Measurements from ENCODE around the gene ACER3. TPM values are rescaled to one million over a fixed set of nuclear protein-coding genes. Genes with fewer than 3 reads are reported as not detected.

The ACER3 gene
- polyA plus RNA-seq, 1 donor from 2014 or later = 14.9 TPM

DNA sequence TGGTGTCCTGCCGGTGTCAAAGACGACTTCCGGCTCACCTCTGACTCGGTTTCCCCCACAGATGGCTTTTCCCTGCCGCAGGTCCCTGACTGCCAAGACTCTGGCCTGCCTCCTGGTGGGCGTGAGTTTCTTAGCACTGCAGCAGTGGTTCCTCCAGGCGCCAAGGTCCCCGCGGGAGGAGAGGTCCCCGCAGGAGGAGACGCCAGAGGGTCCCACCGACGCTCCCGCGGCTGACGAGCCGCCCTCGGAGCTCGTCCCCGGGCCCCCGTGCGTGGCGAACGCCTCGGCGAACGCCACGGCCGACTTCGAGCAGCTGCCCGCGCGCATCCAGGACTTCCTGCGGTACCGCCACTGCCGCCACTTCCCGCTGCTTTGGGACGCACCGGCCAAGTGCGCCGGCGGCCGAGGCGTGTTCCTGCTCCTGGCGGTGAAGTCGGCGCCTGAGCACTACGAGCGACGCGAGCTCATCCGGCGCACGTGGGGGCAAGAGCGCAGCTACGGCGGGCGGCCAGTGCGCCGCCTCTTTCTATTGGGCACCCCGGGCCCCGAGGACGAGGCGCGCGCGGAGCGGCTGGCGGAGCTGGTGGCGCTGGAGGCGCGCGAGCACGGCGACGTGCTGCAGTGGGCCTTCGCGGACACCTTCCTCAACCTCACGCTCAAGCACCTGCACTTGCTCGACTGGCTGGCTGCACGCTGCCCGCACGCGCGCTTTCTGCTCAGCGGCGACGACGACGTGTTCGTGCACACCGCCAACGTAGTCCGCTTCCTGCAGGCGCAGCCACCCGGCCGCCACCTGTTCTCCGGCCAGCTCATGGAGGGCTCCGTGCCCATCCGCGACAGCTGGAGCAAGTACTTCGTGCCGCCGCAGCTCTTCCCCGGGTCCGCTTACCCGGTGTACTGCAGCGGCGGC, 179.0 kb downstream of the ACER3 start:
- peaks cover 18% of the 10 kb centered on the region for H3K27me3 ChIP-seq (ENCODE audit: insufficient read depth, low read depth, low read length)
- H3K36me3 ChIP-seq (ENCODE audit: insufficient read depth, low read length) = no peaks in the 10 kb centered on the region
- peak overlapping the region; percentile 58 for H3K4me3 ChIP-seq (ENCODE audit: low read length)
- no peaks in the 10 kb centered on the region for H4K20me1 ChIP-seq (ENCODE audit: insufficient read depth)
- H3K9ac ChIP-seq (ENCODE audit: low read length) = no peak overlapping the region
- no peaks in the 10 kb centered on the region for H3K9me2 ChIP-seq (ENCODE audit: insufficient read depth, low read length)
- H3K4me2 ChIP-seq (ENCODE audit: low read length) = no peak overlapping the region
- H2AFZ ChIP-seq (ENCODE audit: low read depth, low read length) = no peak overlapping the region
- H3K79me2 ChIP-seq (replicated peaks; ENCODE audit: insufficient read depth, low read length) = no peaks in the 10 kb centered on the region
- no peaks in the 10 kb centered on the region for H3F3A ChIP-seq (ENCODE audit: insufficient read depth, low read length, poor library complexity, severe bottlenecking)
- no peak overlapping the region for H3K27ac ChIP-seq (ENCODE audit: low read length)
- no peaks in the 10 kb centered on the region for H3K9me3 ChIP-seq (ENCODE audit: low read length)
- TF ChIP-seq SMC3 (conservative IDR thresholded peaks at IDR 0.05; ENCODE audit: poor library complexity) = no peak
- no peak for TF ChIP-seq EZH2 (IDR thresholded peaks at IDR 0.05; ENCODE audit: borderline replicate concordance, insufficient read depth, low read length, poor library complexity, severe bottlenecking)
- no peak for TF ChIP-seq MXI1 (conservative IDR thresholded peaks at IDR 0.05; ENCODE audit: poor library complexity, severe bottlenecking)
- TF ChIP-seq RAD21 (conservative IDR thresholded peaks at IDR 0.05) = no peak
- no peak for TF ChIP-seq EP300 (conservative IDR thresholded peaks at IDR 0.05; ENCODE audit: poor library complexity, severe bottlenecking)
- no peak for TF ChIP-seq POLR2AphosphoS5 (IDR thresholded peaks at IDR 0.05)
- TF ChIP-seq TAF1 (IDR thresholded peaks at IDR 0.05; ENCODE audit: low read depth) = no peak
- TF ChIP-seq, protein P1, sequence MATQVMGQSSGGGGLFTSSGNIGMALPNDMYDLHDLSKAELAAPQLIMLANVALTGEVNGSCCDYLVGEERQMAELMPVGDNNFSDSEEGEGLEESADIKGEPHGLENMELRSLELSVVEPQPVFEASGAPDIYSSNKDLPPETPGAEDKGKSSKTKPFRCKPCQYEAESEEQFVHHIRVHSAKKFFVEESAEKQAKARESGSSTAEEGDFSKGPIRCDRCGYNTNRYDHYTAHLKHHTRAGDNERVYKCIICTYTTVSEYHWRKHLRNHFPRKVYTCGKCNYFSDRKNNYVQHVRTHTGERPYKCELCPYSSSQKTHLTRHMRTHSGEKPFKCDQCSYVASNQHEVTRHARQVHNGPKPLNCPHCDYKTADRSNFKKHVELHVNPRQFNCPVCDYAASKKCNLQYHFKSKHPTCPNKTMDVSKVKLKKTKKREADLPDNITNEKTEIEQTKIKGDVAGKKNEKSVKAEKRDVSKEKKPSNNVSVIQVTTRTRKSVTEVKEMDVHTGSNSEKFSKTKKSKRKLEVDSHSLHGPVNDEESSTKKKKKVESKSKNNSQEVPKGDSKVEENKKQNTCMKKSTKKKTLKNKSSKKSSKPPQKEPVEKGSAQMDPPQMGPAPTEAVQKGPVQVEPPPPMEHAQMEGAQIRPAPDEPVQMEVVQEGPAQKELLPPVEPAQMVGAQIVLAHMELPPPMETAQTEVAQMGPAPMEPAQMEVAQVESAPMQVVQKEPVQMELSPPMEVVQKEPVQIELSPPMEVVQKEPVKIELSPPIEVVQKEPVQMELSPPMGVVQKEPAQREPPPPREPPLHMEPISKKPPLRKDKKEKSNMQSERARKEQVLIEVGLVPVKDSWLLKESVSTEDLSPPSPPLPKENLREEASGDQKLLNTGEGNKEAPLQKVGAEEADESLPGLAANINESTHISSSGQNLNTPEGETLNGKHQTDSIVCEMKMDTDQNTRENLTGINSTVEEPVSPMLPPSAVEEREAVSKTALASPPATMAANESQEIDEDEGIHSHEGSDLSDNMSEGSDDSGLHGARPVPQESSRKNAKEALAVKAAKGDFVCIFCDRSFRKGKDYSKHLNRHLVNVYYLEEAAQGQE (IDR thresholded peaks at IDR 0.05; ENCODE audit: borderline replicate concordance) = no peak

DNA sequence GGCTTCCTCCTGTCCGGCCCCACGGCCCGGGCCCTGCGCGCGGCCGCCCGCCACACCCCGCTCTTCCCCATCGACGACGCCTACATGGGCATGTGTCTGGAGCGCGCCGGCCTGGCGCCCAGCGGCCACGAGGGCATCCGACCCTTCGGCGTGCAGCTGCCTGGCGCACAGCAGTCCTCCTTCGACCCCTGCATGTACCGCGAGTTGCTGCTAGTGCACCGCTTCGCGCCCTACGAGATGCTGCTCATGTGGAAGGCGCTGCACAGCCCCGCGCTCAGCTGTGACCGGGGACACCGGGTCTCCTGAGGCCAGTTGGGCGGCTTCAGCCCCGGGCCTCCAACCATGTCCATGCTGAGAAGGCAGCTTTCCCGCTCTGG, 179.7 kb downstream of the ACER3 start:
- no peak overlapping the region for H2AFZ ChIP-seq (ENCODE audit: low read depth, low read length)
- H3K9ac ChIP-seq (ENCODE audit: low read length) = no peak overlapping the region
- H3K36me3 ChIP-seq (ENCODE audit: insufficient read depth, low read length) = no peaks in the 10 kb centered on the region
- no peak overlapping the region for H3K27ac ChIP-seq (ENCODE audit: low read length)
- TF ChIP-seq EP300 (conservative IDR thresholded peaks at IDR 0.05; ENCODE audit: poor library complexity, severe bottlenecking) (no peak), SMC3 (conservative IDR thresholded peaks at IDR 0.05; ENCODE audit: poor library complexity) (no peak), CTCF (IDR thresholded peaks at IDR 0.05; ENCODE audit: poor library complexity, severe bottlenecking) (no peak), TAF1 (IDR thresholded peaks at IDR 0.05; ENCODE audit: low read depth) (no peak), RAD21 (conservative IDR thresholded peaks at IDR 0.05) (no peak), EZH2 (IDR thresholded peaks at IDR 0.05; ENCODE audit: borderline replicate concordance, insufficient read depth, low read length, poor library complexity, severe bottlenecking) (no peak), MXI1 (conservative IDR thresholded peaks at IDR 0.05; ENCODE audit: poor library complexity, severe bottlenecking) (no peak), POLR2AphosphoS5 (IDR thresholded peaks at IDR 0.05) (no peak)
- TF ChIP-seq, protein P1 (IDR thresholded peaks at IDR 0.05; ENCODE audit: borderline replicate concordance) = no peak
- no peaks in the 10 kb centered on the region for H4K20me1 ChIP-seq (ENCODE audit: insufficient read depth)
- H3K4me3 ChIP-seq (ENCODE audit: low read length) = no peak overlapping the region
- H3K79me2 ChIP-seq (replicated peaks; ENCODE audit: insufficient read depth, low read length) = no peaks in the 10 kb centered on the region
- H3K4me2 ChIP-seq (ENCODE audit: low read length) = no peak overlapping the region
- H3K27me3 ChIP-seq (ENCODE audit: insufficient read depth, low read depth, low read length) = peaks cover 22% of the 10 kb centered on the region
- H3K9me3 ChIP-seq (ENCODE audit: low read length) = no peaks in the 10 kb centered on the region
- no peaks in the 10 kb centered on the region for H3F3A ChIP-seq (ENCODE audit: insufficient read depth, low read length, poor library complexity, severe bottlenecking)
- H3K9me2 ChIP-seq (ENCODE audit: insufficient read depth, low read length) = no peaks in the 10 kb centered on the region
